ENCODE data around the gene FALEC. TPM values are rescaled to one million over a fixed set of nuclear protein-coding genes. Genes with fewer than 3 reads are reported as not detected.

The FALEC gene
- total and polyA plus RNA-seq, 10 donors = 0.20 to 1.9 (median 0.63) TPM; not detected in 6

GRCh38 chr1:150484861-150485260 is 30.7 kb upstream of the FALEC start:
- intact Hi-C loops (cut with DNase I; ENCODE audit: low total_unique reads) = no loop called here
- Histone ChIP-seq H3K9me3 (no peaks in the 10 kb centered on the region), H3K27ac (no peak overlapping the region), H3K4me1 (peaks cover 8 to 26% (median 16%) of the 10 kb centered on the region in 6 donors), H3K4me3 (no peak overlapping the region), H3K36me3 (peaks cover 0 to 12% (median 5%) of the 10 kb centered on the region in 6 donors), H3K27me3 (replicated peaks in 1 of 7) (no peaks in the 10 kb centered on the region)
- no peak for TF ChIP-seq POLR2A (IDR thresholded peaks at IDR 0.05)
- no peak for TF ChIP-seq CTCF (IDR thresholded peaks at IDR 0.05 in 8 of 11, conservative IDR thresholded peaks at IDR 0.05 in 3 of 11)
- no peak for TF ChIP-seq POLR2AphosphoS5 (IDR thresholded peaks at IDR 0.05)
- 45 to 58% (median 55%) methylated on average over 2 of the region's 2 CpGs for WGBS, 5 donors
- DNase-seq = peak; percentile 33

GRCh38 chr1:150486966-150487762 is 28.4 kb upstream of the FALEC start, which contains the start of gene TARS2:
Gene TARS2, plus strand, starts transcription at chr1:150487419. Its CDS starts 32 bp downstream, at chr1:150487451.
- Histone ChIP-seq H3K27ac (peak within 1 kb of the TSS; percentile 61 to 92 (median 85)), H3K4me1 (peaks cover 8 to 26% (median 16%) of the 10 kb centered on the region in 6 donors), H3K27me3 (replicated peaks in 1 of 7) (no peaks in the 10 kb centered on the region), H3K36me3 (peaks cover 0 to 36% (median 25%) of the 10 kb centered on the region in 6 donors), H3K9me3 (no peaks in the 10 kb centered on the region), H3K4me3 (peak within 1 kb of the TSS; percentile 65 to 94 (median 74))
- TF ChIP-seq POLR2A (IDR thresholded peaks at IDR 0.05) (peak in 1 of 3 donors; percentile 59), CTCF (IDR thresholded peaks at IDR 0.05 in 8 of 11, conservative IDR thresholded peaks at IDR 0.05 in 3 of 11) (peak; percentile 35 to 86 (median 64)), POLR2AphosphoS5 (IDR thresholded peaks at IDR 0.05) (peak; percentile 56 to 91 (median 82))
- DNase-seq = peak; percentile 92
- intact Hi-C loops (cut with DNase I; ENCODE audit: low total_unique reads) = no loop called here
- WGBS, 5 donors = 0 to 1% (median 0%) methylated on average over 28 to 30 of the region's 30 CpGs

- Histone ChIP-seq H3K4me3 (peak overlapping the region; percentile 65 to 94 (median 74)), H3K27me3 (replicated peaks in 1 of 7) (no peaks in the 10 kb centered on the region), H3K9me3 (no peaks in the 10 kb centered on the region), H3K27ac (peak overlapping the region; percentile 61 to 92 (median 85)), H3K36me3 (peaks cover 0 to 41% (median 31%) of the 10 kb centered on the region in 6 donors), H3K4me1 (peaks cover 8 to 26% (median 16%) of the 10 kb centered on the region in 6 donors)
- 0 to 3% (median 2%) methylated on average over 7 of the region's 7 CpGs for WGBS, 5 donors
- TF ChIP-seq POLR2A (IDR thresholded peaks at IDR 0.05) (no peak), POLR2AphosphoS5 (IDR thresholded peaks at IDR 0.05) (no peak), CTCF (IDR thresholded peaks at IDR 0.05 in 8 of 11, conservative IDR thresholded peaks at IDR 0.05 in 3 of 11) (no peak)
- peak; percentile 54 for DNase-seq
- intact Hi-C loops (cut with DNase I; ENCODE audit: low total_unique reads) = no loop called here
These were observed 27.8 kb upstream of the FALEC start for GRCh38 chr1:150487763-150488115.

- peak; percentile 25 for DNase-seq
- H3K27me3 ChIP-seq (replicated peaks in 1 of 7) = no peaks in the 10 kb centered on the region
- intact Hi-C loops (cut with DNase I; ENCODE audit: low total_unique reads) = no loop called here
- TF ChIP-seq POLR2AphosphoS5 (IDR thresholded peaks at IDR 0.05) = no peak
- TF ChIP-seq POLR2A (IDR thresholded peaks at IDR 0.05) = no peak
- TF ChIP-seq CTCF (IDR thresholded peaks at IDR 0.05 in 8 of 11, conservative IDR thresholded peaks at IDR 0.05 in 3 of 11) = no peak
- 94 to 98% (median 96%) methylated on average over 8 of the region's 8 CpGs for WGBS, 5 donors
- H3K36me3 ChIP-seq = peaks cover 3 to 96% (median 56%) of the 10 kb centered on the region in 6 donors
- H3K27ac ChIP-seq = no peak overlapping the region
- peaks cover 4 to 13% (median 6%) of the 10 kb centered on the region in 6 donors for H3K4me1 ChIP-seq
- H3K9me3 ChIP-seq = no peaks in the 10 kb centered on the region
- H3K4me3 ChIP-seq = no peak overlapping the region
These were observed 22.4 kb upstream of the FALEC start for GRCh38 chr1:150493175-150493574.
